NCI-H2227 (cell line): Measurements from ENCODE around the gene DCLK1.
"Not testable (repeated sequence)": the region's sequence is repeated elsewhere in the genome, so short reads cannot be mapped to it uniquely, and the experiment has no call there.

Experiments
- DNase-seq: peaks from one replicate; lab custom pipeline; 2025; ENCODE audit not compliant: unreplicated experiment; lab: John Stamatoyannopoulos, UW

The DCLK1 gene

GRCh38 chr13:36088001-36088400 lies 43.2 kb downstream of the DCLK1 start:
- peak; percentile 11 for DNase-seq

DNA sequence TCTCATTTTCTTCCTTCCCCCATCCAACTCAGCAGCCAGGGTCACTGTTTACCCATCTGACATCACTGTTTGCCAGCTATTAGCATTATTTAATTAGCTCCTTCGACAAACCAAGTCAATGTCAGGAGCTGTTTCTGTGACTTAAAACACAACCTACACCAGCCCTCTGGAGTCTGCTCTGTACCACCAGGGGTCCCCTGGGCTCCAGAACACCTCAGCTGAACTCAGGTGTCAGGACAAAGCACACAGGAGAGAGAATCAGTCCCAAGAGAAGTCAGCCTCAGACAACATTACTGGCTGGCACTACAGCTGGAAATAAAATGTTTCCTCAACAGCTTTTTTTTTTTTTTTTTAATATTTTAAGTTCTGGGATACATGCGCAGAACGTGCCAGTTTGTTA lies 45.1 kb downstream of the DCLK1 start:
- no peak for DNase-seq

DNA sequence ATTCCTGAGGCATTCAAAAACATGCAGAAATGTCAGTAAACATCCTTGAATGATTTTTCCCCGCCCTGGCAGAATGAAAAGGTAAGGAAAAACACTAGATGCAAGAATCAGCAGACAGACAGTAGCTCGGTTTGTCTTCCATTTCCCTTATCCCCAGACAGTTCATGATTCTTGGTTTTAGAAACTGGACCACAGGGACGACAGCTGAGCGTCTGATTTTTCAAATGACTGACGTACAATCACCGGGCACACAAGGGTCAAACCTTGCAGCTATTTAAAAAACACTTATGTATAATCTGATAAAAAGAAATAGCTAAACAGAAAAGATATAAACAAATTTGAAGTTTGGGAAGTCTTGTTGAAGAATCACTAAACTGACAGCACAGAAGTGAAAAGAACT lies 47.1 kb downstream of the DCLK1 start:
- DNase-seq, result peak; percentile 50

GRCh38 chr13:36082806-36083205 lies 48.4 kb downstream of the DCLK1 start:
- no peak for DNase-seq

GRCh38 chr13:36082396-36082795 lies 48.8 kb downstream of the DCLK1 start:
- no peak for DNase-seq

- DNase-seq, result no peak
These were observed 55.0 kb downstream of the DCLK1 start for GRCh38 chr13:36076211-36076610.

DNA sequence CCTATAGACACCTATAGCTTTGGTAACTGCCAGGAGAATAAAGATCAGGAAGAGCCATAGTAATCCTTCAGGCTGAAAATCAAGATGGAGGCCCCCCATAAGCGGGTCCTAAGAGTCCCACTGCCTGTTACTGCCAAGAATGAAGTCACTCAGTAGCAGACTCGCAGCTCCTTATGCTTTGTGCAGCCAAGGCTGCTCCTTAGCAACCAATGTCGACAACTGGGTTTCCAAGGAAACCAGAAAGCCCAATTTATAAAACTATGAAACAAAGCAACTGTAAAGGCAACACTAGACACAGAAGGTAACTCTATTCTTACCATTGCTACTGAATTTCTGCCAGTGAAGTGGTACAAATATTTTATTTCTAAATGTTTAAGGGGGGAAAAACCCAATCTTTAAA lies 56.5 kb downstream of the DCLK1 start:
- peak; percentile 79 for DNase-seq

DNA sequence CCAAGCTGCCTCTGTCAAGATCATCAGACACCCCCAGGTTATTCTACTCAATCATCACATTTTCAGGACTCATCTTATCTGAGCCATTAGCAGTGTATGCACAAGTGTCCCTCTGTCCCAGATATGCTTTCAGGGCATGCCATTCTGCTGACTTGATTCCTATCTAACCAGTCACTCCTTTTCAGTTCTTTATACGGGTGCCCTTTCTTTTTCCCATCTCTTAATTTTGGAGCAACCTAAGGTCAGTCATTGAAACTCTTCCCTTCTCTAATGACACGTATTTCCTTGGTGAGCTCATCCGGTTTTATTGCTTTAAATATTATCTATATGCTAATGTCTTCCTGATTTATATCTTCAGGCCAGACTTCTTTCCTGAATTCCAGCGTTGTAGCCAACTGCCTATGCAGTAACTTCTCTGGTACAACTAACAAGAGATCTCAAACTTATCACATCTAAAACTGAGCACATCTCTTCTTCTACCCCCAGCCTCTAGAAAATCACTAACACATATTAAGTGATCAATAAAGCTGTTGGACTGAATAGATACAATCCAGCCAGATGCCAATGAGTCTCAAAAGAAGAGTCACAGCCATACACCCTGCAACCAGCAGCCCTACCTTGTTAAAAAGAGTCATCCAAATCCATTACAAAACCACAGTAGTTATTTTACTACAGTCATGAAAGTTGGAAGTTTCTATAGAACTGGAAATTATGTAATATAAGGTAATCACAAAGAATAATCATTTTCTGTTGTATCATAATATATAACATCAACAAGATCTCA lies 58.8 kb downstream of the DCLK1 start:
- DNase-seq, result no peak

- not testable (repeated sequence) for DNase-seq
These were observed 60.5 kb downstream of the DCLK1 start for GRCh38 chr13:36070504-36071192.

GRCh38 chr13:36069881-36070366 lies 61.3 kb downstream of the DCLK1 start:
- DNase-seq, result no peak

- DNase-seq, result no peak
These were observed 62.2 kb downstream of the DCLK1 start for GRCh38 chr13:36068991-36069390.

GRCh38 chr13:36068566-36068965 lies 62.6 kb downstream of the DCLK1 start:
- no peak for DNase-seq

DNA sequence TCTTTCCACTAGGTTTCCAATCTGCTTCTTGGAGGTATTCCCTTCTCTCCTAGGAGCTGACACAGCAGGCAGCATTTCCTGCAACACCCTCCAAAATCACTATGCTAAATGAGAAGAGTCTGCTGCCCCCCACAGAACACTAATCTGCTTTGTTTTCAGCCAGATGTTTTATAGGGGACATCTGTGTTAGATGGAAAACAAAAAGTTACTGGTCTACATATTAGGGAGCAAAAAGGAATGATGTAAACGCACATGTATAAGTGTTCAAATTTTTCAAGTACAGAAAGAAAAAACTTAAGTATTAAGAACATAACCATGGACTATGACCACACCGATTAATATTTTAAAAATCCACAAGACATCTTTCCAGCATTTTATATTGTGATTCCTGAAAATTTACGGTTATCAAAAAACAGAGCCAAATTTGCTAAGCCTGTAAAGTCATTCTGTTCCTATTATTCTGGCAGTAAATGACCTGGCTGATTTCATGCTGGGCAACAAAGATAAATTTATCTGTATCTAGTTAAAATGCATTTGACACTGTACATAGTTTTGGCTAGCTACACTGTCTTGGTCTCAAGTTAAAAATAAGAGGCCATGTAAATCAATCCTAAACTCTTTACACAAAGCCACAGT lies 63.3 kb downstream of the DCLK1 start:
- no peak for DNase-seq

GRCh38 chr13:36062249-36062648 lies 68.9 kb downstream of the DCLK1 start:
- no peak for DNase-seq

- no peak for DNase-seq
These were observed 69.6 kb downstream of the DCLK1 start for GRCh38 chr13:36061621-36062020.

DNA sequence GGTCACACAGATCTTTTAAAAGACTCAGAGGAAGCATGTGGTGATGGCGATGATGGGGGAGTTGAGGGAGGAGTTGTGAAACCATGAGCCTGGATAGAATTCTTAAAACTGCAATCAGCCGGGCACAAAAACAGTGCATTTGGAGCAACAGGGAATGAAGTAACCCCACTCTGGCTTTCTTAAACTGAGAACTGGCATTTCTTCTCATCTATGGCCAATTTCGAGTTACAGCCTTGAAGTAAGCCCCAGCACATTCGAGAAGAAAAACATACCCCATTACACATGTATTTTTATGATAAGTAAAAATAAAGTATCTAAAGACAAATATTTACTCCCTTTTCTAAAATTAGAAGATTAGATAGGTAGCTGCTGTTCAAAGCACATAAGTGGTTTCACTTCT lies 70.1 kb downstream of the DCLK1 start:
- DNase-seq, result no peak

GRCh38 chr13:36059321-36059720 lies 71.9 kb downstream of the DCLK1 start:
- peak; percentile 20 for DNase-seq

GRCh38 chr13:36058116-36058515 lies 73.1 kb downstream of the DCLK1 start:
- DNase-seq, result no peak

DNA sequence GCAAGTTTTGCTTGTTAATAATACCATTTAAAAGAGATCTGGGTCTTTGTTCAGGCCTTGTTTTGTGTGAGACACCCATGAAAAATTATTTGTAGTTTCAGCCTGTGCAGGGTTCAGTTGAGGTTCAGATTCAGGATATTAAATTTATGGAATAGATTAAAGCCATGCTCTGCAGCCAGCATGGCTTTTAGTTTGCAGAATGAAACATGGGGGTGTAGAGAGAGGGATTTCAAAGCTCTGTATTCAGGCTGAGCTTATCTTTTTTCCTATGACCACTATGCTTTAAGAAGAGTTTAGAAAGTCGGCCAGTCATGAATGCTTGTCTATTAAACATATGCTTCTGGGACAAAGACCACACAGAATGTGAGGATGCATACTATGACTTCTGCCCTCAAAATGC lies 73.6 kb downstream of the DCLK1 start:
- no peak for DNase-seq

GRCh38 chr13:36057041-36057440 lies 74.1 kb downstream of the DCLK1 start:
- DNase-seq, result no peak

DNA sequence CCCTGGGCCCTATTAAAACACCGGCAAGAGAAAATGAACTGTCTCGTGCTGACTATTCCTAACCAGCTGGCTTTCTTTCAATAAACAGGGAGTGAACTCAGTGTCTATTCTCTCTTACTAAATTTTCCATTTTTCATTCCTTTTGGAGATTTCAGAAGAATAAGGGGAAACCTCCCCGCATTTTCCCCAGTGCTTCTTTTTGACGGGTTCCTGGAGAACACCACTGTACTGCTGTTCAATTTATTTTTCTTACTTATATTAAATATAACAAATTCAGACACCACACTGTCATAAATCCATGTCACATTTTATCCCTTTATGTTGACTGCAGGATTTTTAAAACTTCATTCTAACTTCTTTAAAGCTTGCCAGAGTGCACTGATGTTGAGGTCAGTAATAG lies 75.8 kb downstream of the DCLK1 start:
- DNase-seq, result no peak

- no peak for DNase-seq
These were observed 77.1 kb downstream of the DCLK1 start for GRCh38 chr13:36054041-36054440.
